ENCODE measurements around the gene ADGRA3.

ADGRA3 gene

DNA sequence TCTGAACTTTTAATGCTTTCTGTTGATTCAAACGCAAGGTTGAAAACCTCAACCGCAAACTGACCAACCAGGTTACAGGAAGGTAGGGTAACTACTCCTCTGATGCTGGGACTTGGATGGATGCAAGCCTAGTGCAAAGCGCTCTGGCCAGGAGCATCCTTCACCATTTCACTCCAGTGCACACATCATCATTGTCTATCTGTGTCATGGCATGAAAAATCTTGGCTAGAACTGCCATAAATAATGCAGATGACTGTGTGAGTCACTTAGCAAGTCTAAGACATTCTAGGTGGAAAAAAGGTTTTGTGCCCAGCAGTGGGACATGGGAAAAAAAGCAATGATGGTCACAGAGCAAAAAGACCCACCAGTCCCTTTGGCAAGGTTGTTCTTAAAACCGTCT is 10.9 kb downstream of the ADGRA3 start:
- no peak for DNase-seq

DNA sequence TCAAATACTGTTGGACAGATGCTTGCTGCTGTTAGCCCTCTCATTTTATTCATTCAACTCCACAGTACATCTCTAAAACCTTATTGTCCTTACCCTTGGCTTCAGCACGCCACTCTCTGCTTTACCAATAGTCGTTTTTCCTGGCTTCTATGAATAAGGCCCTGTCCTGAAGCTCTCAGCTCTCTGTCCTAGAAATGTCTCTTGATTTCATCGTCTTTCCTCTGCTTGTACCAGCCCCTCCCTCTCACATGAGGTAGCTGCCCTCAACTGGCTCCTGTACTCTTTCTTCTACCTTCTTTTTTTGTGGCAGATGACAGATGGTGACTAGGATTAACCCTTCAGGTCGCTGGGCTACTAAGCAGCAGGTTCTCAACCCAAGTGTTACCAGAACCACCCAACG is 11.4 kb downstream of the ADGRA3 start:
- DNase-seq = no peak

DNA sequence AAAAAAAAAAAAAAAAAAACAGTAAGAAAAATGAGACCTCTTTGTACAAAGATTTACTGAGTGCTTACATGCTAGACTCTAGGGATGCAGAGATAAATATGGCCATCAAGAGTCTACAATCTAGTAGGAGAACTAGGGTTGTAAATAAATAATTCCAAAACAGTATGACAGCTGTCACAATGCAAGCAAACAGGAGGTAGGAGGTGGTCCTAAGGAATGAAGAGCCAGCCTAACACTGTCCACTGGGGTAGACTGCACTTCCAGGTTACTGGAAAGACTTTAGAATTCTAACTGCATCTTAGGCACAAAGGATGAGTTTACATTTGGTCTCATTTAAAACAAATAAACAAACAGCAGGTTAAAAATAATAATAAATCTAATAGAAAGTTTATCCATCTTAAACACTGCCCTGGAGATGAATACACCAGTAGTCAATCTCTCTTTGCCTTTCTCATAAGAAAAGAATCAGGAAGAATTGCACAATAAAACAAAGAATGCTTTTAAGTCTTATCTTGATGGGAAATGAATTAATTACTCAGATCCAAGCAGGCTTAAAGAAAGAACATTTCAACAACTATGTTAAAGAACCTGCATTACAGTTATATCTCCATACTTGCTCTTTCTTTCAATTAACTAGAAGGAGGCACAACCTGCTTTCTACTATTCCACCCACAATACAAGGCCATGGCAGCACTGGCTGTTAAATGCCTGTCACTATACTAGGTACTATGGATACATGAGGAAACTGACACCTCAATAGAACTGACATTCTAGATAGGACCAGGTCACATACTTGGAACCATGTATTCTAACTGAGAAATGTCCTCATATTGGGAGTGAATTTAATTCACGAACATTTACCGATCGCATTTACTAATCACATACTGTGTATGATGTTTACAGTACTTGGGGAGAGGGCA is 12.7 kb downstream of the ADGRA3 start:
- no peak for DNase-seq

DNA sequence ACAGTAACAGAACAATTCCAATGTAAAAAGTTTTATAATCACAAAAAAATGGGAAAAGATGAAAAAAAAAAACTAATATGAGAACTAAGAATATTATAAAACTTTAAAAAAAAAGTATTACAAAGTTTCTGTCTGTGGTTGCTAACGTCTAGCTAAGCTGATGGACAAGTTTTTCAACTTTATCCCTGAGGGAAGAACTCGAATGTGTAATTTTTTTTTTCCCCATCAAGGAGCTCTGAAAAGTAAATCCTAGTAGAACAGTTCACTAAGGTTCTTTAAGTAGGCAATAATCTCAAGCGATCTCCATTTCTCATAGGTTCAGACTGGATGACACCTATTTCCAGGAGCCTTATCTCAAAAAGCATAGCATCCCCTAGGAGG is 14.2 kb downstream of the ADGRA3 start:
- no peak for DNase-seq

DNA sequence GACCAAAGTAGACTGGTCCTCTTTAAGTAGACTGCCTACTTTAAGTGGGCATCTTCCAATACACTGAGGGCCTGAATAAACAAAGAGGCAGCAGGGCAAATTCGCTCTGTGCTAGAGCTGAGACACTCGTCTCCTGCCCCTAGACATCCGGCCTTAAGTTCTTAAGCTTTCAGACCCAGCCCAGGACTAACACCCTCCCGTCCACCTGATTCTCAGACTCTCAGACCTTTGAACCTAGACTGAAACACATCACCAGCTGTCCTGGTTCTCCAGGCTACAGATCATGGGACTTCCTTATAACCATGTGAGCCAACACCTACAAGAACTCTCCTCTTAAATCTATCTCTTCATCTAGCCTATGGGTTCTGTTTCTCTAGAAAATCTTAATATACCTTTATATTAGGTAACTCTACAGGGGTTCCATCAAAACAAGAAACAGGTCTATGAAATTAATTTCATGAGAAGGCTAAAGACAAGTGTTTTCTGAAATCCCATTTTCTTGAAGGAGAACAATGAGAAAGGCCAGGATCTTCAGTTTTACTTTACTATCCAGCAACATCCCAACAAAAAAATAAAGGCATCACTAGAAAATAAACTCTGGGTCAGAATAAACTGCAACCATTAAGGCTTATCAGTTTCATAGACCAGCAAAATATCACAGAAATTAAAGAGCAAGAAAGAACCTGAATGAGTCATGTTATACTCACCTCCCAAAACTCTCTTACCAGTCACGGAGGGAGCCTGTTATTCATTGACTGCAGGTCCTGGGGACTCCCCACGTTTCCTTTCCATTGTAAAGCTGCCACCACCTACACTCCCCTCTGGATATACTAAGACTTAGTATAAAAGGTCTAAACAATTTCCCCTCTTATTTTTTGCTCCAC is 14.8 kb downstream of the ADGRA3 start:
- DNase-seq = no peak

DNA sequence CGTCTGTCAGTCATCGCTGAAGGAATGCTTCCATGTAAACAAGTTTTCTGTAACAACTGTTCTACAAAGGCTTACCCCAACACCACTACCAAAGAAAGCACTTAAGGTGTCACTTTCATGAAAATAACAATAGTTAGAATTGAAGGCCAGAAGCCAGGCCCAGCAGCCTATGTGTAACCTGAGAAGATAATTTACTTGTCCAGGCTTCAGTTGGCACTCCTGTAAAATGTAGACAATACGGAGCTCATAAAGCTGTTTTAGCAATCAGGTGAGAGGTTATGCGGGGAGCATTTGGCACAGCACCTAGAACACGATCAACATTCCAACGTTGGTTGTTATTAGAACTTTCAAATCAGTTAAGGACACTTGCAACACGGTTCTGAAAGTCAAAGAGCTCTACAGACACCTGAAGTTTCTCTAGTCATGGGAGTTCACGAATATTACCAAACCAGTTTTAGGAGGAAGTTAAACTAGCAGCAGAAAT is 15.7 kb downstream of the ADGRA3 start:
- DNase-seq = no peak

DNA sequence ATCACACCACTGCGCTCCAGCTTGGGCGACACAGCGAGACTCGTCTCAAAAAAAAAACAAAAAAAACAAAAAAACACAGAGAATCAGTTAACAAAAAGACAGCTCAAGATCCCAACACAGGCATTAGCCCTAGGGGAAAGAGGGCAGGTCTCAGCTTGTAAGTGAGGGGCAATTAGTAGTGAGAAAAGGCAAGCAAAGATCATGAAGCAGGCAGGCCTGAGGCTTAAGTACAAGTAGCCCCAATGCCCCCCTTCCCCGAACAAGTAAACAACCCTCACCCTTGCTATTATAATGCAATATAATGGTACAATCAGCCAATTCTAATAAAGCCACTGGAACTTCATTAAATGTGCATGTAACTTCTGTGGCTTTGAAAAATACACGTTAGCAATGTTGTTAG is 17.0 kb downstream of the ADGRA3 start:
- DNase-seq = no peak

DNA sequence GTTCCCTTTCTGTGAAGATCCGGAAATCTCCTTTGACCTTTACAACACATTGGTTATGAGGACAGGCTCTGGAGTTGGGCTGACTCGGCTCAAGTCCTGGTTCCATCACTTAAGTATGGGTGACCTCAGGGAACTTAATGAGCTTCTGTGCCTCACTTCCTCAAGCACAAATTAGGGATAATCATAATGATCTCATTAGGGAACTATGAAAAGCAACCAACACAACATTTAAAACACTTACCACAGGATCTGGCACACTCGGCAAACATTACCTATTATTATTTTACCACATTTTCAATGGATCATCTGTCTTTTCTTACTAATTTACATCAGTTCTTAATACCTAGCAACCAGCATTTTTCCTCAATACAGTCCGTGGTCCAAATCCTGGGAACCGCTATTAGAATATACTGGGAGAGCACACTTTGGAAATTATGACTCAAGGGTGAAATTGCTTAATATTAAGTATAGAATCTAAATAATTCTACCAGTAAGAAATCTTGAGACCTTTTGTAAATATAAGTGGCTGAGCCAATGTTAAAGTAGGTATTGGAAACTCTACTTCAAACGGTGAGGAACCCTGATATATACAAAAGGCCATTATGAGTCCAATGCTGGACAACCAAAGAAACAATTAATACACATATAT is 19.6 kb downstream of the ADGRA3 start:
- DNase-seq = no peak

DNA sequence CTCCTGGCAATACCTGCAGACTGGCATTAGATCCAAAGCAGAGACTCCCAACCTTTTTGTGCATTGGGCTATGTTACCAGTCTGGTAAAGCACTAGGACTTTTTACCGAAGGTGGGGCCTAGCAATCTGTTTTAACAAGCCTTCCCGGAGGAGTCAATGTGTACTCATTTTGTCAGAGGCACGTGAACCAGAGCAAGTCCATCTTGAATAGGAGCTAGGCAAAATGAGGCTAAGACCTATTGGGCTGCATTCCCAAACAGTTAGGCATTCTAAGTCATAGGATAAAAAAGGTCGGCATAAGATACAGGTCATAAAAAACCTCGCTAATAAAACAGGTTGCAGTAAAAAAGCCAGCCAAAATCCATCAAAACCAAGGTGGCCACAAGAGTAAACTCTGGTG is 22.3 kb downstream of the ADGRA3 start:
- no peak for DNase-seq

DNA sequence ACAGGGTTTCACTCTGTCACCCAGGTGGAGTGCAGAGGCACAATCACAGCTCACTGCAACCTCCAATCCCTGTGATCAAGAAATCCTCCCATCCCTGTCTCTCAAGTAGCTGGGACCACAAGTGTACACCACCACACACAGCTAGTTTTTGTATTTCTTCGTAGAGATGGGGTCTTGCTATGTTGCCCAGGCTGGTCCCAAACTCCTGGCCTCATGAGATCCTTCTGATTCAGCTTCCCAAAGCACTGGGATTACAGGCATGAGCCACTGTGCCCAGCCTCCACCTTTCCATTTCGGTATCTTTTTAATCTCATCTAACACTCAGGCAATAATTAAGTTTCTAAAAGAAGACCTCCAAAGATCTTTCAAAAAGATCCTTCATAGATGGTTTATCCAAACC is 22.9 kb downstream of the ADGRA3 start:
- no peak for DNase-seq

DNA sequence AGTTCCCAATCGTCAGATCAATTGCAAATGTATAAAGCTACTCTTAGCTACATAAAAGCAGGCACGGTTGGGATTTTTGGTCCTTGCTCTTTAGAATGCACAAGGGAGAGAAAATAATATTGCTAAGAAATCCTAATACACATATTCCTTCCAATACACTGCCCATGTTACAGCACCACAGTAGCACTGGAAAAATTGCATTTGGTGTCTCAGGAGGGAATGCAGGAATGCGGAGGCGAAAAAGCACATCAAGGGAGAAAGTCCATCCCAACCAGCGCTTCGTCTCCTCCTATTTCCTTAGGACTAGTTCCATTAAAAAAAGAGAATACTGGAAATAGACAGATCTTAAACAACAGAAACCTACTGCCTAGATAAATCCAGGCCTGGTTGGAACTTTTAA is 23.9 kb downstream of the ADGRA3 start:
- no peak for DNase-seq

DNA sequence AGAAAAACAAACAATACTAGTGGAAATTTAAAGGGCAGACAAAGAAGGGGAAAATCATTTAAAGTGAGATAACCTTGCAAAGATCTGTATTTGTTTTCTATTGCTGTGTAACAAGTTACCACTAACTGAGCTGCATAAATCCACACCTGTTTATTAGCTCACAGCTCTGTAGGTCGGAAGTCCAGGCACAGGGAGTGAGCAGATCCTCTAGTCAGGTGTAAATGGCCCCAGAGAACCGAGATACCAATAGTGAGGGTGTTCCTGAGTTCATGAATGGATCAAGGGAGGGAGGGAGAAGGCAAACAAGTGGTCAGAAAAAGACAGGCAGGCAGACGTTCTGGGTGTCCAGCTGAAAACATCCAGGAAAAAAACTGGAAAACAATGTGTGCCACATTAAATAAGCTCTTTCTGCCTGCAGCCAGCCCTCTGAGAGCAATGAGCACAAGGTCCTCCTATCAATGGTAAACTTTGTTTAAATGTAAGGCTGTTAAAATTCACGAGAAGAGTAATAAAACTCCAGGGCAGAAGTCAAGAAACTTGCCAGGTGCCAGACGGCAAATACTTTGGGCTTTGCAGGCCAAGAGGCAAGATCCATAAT is 25.0 kb downstream of the ADGRA3 start:
- DNase-seq = no peak

DNA sequence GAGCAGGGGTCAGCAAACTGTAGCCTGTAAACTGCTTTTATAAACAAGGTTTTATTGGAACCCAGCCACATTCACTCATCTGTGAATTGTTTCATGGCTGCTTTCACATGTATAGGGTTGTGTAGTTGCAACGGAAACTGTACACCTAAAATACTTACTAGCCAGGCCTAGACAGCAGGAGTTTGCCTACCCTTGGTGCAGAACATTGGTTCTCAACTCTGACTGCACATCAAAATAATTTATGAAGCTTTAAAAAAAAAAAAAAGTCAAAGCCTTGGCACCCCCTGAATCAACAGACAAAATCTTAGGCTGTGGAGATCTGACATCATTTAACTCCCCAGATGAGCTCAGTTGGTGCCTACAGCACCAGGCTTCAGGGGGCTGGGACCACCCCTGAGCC is 27.8 kb downstream of the ADGRA3 start:
- peak; percentile 10 for DNase-seq

DNA sequence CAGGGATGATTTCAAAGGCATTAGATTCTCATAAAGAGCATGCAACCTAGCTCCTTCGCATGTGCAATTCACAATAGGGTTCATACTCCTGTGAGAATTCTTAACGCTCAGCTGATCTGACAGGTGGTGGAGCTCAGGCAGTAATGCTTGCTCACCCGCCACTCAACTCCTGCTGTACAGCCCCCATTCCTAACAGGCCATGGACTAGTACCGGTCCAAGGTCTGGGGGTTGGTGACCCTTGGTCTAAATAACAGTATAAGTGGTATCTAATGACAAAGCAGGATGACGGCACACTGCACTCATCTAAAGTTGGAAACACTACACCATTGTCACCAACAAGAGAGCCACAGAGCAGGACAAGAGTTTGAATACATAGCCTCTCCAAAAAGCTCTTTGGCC is 28.5 kb downstream of the ADGRA3 start:
- DNase-seq = peak; percentile 9

DNA sequence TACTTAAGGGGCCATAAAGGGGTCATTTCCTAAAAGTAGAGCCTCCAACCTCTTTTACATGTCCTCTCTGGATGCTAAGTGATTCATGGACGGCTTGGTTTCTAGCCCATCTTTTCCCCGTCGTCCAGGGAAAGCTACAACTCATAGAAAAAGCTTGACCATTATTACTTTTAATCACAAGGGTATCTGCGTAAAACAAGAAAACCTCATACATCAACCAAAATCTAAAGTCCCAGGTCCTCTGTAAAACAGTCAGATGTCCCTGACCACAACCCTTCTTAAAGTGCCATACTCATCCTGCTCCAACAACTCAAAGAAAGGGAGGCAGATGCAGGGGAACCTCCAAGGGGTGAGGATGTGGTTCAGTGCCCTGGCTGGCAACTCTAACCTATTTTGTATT is 29.6 kb downstream of the ADGRA3 start:
- DNase-seq = no peak

DNA sequence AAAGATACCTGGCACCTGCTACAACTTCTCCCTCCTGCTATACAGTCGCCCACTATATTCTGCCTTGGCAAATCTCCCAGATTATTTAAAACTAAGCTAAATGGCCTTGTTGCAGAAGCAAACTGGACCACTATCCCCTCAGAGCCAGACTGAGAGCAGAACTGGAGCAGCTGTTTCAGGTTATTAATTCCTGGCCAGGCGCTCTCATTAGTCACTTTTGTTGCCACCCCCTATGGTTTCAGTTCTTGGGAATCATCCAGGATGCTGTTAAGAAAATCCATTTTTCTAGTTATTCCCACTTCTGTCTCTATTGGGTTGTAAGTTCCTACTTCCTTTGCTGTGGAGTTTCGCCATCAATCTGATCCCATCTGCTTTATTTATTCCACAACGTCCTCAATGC is 30.1 kb downstream of the ADGRA3 start:
- no peak for DNase-seq

DNA sequence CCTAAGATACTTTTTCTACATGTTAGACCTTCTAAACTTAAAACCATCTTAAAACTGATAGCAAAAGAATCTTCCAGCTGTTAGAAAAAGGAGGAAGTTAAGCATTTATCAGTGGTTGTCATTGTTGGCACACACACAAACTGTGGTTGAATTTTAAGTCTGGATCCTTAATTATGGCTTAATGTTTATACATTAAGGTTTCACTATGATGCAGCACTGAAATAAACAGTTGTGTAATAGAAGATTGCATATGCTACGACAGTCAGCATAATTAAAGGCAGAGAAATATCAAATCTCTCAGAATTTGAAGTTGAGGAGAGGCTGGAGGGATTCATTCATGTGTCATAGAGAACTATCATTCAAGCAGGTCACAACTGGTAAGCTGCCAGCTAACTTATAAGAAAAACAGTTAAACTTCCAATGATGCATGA is 32.3 kb downstream of the ADGRA3 start:
- no peak for DNase-seq

DNA sequence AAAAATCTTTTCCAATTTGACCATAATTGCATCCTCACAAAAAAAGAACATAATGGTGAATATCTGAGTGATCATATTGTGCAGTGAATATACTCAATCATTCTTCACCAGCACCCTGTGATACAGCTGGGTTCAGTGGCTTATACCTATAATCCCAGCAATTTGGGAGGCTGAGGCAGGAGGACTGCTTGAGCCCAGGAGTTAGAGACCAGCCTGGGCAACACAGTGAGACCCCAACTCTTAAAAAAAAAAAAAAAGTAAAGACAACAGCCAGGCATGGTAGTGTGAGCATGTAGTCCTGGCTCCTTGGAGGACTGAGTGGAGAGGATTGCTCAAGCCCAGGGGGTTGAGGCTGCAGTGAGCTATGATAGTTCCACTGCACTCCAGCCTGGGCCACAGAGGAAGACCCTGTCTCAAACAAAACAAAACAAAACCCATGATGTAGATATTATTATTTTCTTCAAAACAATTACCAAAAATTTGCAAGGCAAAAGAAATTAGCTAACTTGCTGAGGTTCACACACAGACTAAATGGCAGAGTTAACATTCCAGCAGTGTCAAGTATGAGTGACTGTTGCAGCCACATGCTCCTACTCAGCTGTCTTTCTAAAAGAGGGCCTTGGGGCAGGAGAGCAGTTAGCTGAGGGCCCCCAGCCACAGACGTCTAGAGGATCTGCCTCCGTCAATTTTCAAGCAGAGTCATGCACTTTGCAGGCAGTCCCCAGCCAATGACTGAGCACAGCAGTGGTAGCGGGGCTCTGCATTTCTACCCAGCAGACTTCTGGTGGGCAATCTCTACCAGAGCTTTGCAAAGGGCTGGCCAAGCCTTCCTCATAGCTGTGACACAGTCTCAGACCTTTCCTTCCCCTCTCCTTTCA is 33.4 kb downstream of the ADGRA3 start:
- DNase-seq = no peak

DNA sequence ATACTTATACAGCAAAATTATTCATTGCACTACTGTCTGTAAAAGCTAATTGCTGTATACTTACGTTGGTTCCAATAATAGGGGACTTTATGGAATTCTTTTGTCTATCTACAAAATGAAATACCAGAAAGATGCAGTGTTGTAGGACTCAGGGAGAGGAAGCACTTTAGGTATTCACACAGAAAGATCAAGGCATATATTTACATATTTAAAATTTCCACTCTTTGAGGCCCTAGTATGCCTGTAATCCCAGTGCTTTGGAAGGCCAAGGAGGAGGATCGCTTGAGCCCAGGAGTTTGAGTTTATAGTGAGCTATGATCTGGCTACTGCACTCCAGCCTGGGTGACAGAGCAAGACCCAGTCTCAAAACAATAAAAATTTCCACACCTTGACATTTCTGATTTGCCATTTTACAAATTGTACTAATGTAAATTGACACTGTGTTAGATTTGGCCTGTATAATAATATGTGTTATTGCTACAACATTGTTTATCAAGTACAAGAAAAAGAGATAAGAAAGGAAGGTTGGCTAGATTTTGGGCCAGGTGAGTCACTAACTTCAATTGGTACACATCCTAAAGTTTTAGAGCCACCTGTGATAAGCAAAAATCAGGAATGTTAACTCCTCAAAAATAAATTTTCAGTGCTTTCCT is 35.1 kb downstream of the ADGRA3 start:
- no peak for DNase-seq

DNA sequence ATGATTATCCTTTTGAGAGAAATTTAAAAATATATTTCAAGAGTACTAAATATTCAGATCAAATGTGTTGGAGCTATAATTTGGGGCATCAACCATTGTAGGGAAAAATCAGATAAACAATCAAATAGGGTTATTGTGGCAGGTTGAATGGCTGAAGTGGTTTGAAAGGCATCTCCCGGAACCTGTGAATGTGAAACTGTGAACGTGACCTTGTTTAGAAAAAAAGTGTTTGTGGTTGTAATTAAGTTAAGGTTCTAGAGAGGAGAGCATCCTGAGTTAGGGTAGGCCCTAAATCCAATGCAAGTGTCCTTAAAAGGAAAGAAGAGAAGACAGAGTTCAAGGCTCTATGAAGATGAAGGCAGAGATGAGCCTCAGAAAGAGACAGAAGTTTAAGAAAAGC is 37.4 kb downstream of the ADGRA3 start:
- no peak for DNase-seq

DNA sequence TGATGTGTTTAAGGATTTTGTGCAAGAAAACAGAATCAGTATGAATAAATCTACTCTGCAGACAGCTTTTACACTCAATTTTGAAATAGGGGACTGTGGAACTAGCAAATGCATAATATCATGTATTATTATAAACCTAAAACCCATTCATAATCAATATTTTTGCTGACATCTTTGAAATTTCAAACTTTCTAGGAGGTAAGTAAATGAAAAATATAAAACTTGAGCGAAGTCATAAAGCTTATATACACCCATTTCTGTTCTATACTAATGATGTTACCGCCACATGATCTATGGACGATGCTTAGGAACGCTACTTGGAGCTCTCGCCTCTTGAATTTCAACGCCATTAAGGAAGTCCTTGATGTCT is 38.1 kb downstream of the ADGRA3 start:
- DNase-seq = no peak

Measured in DMS53 (cell line).